ENCODE results near the gene RNF115.

DNA sequence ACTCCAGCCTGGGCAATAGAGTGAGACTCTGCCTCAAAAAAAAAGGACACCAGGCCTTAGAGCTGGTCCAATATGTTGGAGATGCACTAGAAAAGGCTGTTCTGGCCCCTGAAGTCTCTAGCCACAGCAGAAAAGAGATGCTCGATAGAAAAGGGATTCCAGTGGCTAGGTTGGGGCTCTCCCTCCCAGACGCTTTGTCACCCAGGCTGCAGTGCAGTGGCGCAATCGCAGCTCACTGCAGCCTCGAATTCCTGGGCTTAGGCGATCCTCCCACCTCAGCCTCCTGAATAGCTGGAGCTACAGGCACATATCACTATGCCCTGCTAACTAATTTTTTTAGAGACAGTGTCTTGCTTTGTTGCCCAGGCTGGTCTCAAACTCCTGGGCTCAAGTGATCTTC is 135.0 kb downstream of the RNF115 start:
- no peak for TF ChIP-seq CTCF (IDR thresholded peaks at IDR 0.05)
- no peak for TF ChIP-seq EZH2 (IDR thresholded peaks at IDR 0.05; ENCODE audit: borderline replicate concordance, insufficient read depth, low read depth, low read length, poor library complexity, severe bottlenecking)
